NT2/D1 (cell line): Measurements from ENCODE around the gene GDF15.

Experiments used
- SUZ12 ChIP-seq: IDR thresholded peaks from 2 replicates; pipeline ENCODE4 v1.6.1; 2011; ENCODE audit not compliant: insufficient read length, insufficient read depth; ENCODE audit errors: extremely low read depth
- ZNF274 ChIP-seq: IDR thresholded peaks from 2 replicates; pipeline ENCODE4 v1.6.1; 2011; ENCODE audit warnings: mild to moderate bottlenecking, low read depth, low read length

GRCh38 chr19:18434411-18435175 lies 48.6 kb downstream of the GDF15 start:
- TF ChIP-seq SUZ12 (no peak), ZNF274 (no peak)
